Neuronal stem cell (in vitro differentiated cells): ENCODE data around the gene VIPAS39.

Experiments used
- DNase-seq: peaks from one replicate; pipeline ENCODE4 v3.0.0-alpha.2; 2013; ENCODE audit warnings: low spot score
- H2AFZ ChIP-seq: one replicate; pipeline ENCODE4 v1.6.1; 2013; ENCODE audit warnings: mild to moderate bottlenecking, low read length, inconsistent platforms
- H2AK5ac ChIP-seq: 2 replicates; pipeline ENCODE4 v1.6.1; 2013; ENCODE audit warnings: low read depth, mild to moderate bottlenecking, inconsistent platforms, low read length, moderate library complexity, mixed read lengths
- H2BK120ac ChIP-seq: 2 replicates; pipeline ENCODE4 v1.6.1; 2013; ENCODE audit warnings: low read depth, mild to moderate bottlenecking, inconsistent platforms, low read length, moderate library complexity, mixed read lengths
- H2BK12ac ChIP-seq: one replicate; pipeline ENCODE4 v1.6.1; 2013; ENCODE audit warnings: low read length, inconsistent platforms
- H2BK15ac ChIP-seq: 2 replicates; pipeline ENCODE4 v1.6.1; 2013; ENCODE audit warnings: mild to moderate bottlenecking, low read length, inconsistent platforms, mixed read lengths
- H2BK5ac ChIP-seq: one replicate; pipeline ENCODE4 v1.6.1; 2013; ENCODE audit warnings: inconsistent platforms, mild to moderate bottlenecking, low read length, moderate library complexity
- H3K14ac ChIP-seq: one replicate; pipeline ENCODE4 v1.6.1; 2013; ENCODE audit warnings: low read length, inconsistent platforms
- H3K18ac ChIP-seq: 2 replicates; pipeline ENCODE4 v1.6.1; 2013; ENCODE audit warnings: low read length, inconsistent platforms
- H3K23ac ChIP-seq: 2 replicates; pipeline ENCODE4 v1.6.1; 2013; ENCODE audit warnings: low read depth, mild to moderate bottlenecking, mixed read lengths, low read length, inconsistent platforms; ENCODE audit not compliant: poor library complexity
- H3K27ac ChIP-seq: replicated peaks from 3 replicates; pipeline ENCODE4 v1.5.1; 2013; ENCODE audit warnings: low read length, inconsistent platforms
- H3K27me3 ChIP-seq, 3 experiments: 2 replicates each; pipeline ENCODE4 v1.6.1; 2013; ENCODE audit warnings: low read length in 3 of 3, mild to moderate bottlenecking in 2 of 3, inconsistent platforms in 1 of 3, low read depth in 1 of 3, mixed read lengths in 1 of 3, moderate library complexity in 1 of 3; ENCODE audit not compliant: control insufficient read depth in 3 of 3, insufficient read depth in 3 of 3
- H3K36me3 ChIP-seq, 2 donors: replicated peaks in 1 of 2; 2 replicates each; pipeline ENCODE4 v1.6.1; 2013; ENCODE audit warnings: low read length in 2 of 2; ENCODE audit not compliant: control insufficient read depth in 2 of 2, insufficient read depth in 2 of 2
- H3K4ac ChIP-seq: 2 replicates; pipeline ENCODE4 v1.6.1; 2013; ENCODE audit warnings: inconsistent platforms, mild to moderate bottlenecking, low read length, moderate library complexity
- H3K4me1 ChIP-seq, 2 donors: 1 replicate in 1 of 2; 2 replicates in 1 of 2; pipeline ENCODE4 v1.6.1; 2013; ENCODE audit warnings: low read length in 2 of 2, low read depth in 1 of 2; ENCODE audit not compliant: control insufficient read depth in 2 of 2, insufficient read depth in 1 of 2
- H3K4me2 ChIP-seq: one replicate; pipeline ENCODE4 v1.6.1; 2013; ENCODE audit warnings: mild to moderate bottlenecking, low read length, inconsistent platforms; ENCODE audit not compliant: insufficient read depth, poor library complexity, severe bottlenecking
- H3K4me3 ChIP-seq, 2 donors: 2 replicates each; pipeline ENCODE4 v1.5.1; 2013; ENCODE audit warnings: low read length in 2 of 2, mild to moderate bottlenecking in 2 of 2, inconsistent platforms in 1 of 2, moderate library complexity in 1 of 2
- H3K79me1 ChIP-seq: one replicate; pipeline ENCODE4 v1.6.1; 2013; ENCODE audit warnings: low read depth, mild to moderate bottlenecking, inconsistent platforms, low read length, moderate library complexity
- H3K9ac ChIP-seq: one replicate; pipeline ENCODE4 v1.6.1; 2013; ENCODE audit warnings: mild to moderate bottlenecking, low read depth, low read length, inconsistent platforms; ENCODE audit not compliant: poor library complexity
- H3K9me3 ChIP-seq, 2 donors: replicated peaks in 1 of 2; 2 replicates each; pipeline versions ENCODE3 to v1.6.1; 2013; ENCODE audit warnings: low read length in 2 of 2, mild to moderate bottlenecking in 2 of 2, inconsistent platforms in 1 of 2, low read depth in 1 of 2, mixed read lengths in 1 of 2, moderate library complexity in 1 of 2; ENCODE audit not compliant: control insufficient read depth in 2 of 2, insufficient read depth in 1 of 2
- H4K8ac ChIP-seq: one replicate; pipeline ENCODE4 v1.6.1; 2013; ENCODE audit warnings: low read depth, mild to moderate bottlenecking, inconsistent platforms, low read length, moderate library complexity
- H4K91ac ChIP-seq: one replicate; pipeline ENCODE4 v1.6.1; 2013; ENCODE audit warnings: low read length, low read depth, mild to moderate bottlenecking, inconsistent platforms; ENCODE audit not compliant: poor library complexity
- WGBS, 2 donors: extraction: QIAGEN DNeasy Blood & Tissue Kit; methylation state at CpG; one replicate each; pipeline ENCODE4 v1.1.7; 2013; ENCODE audit warnings: missing lambda C conversion rate in 2 of 2, mixed read lengths in 1 of 2; ENCODE audit not compliant: insufficient read length in 2 of 2, insufficient replicate concordance in 1 of 2; ENCODE audit errors: extremely low coverage in 2 of 2; 5-methylcytosine and 5-hydroxymethylcytosine counted together

The VIPAS39 gene

GRCh38 chr14:77475432-77476115 lies 18.2 kb upstream of the VIPAS39 start:
- H3K4me2 ChIP-seq = no peak overlapping the region
- no peak overlapping the region for H4K91ac ChIP-seq
- peak overlapping the region; percentile 73 for H2BK12ac ChIP-seq
- H3K14ac ChIP-seq = peak overlapping the region; percentile 82
- no peak for DNase-seq
- peak overlapping the region; percentile 27 for H3K18ac ChIP-seq
- no peaks in the 10 kb centered on the region for H3K36me3 ChIP-seq
- no peak overlapping the region for H3K27ac ChIP-seq
- peaks cover 0 to 4% of the 10 kb centered on the region in 2 donors for H3K4me1 ChIP-seq
- no peak overlapping the region for H4K8ac ChIP-seq
- H3K27me3 ChIP-seq = peaks cover 0 to 37% (median 0%) of the 10 kb centered on the region in 3 experiments
- peak overlapping the region; percentile 37 for H2AK5ac ChIP-seq
- no peaks in the 10 kb centered on the region for H3K79me1 ChIP-seq
- H2BK15ac ChIP-seq = peak overlapping the region; percentile 58
- peak overlapping the region; percentile 66 for H3K4ac ChIP-seq
- H2AFZ ChIP-seq = no peak overlapping the region
- H3K23ac ChIP-seq = peak overlapping the region; percentile 93
- H2BK5ac ChIP-seq = peak overlapping the region; percentile 5
- H3K9ac ChIP-seq = peak overlapping the region; percentile 44
- H2BK120ac ChIP-seq = no peak overlapping the region
- no CpG with 5 or more reads among the region's 35 CpGs for WGBS, 2 donors
- H3K4me3 ChIP-seq = no peak overlapping the region
- H3K9me3 ChIP-seq = no peaks in the 10 kb centered on the region

GRCh38 chr14:77474479-77475177 lies 17.2 kb upstream of the VIPAS39 start:
- Histone ChIP-seq H3K4me1 (peaks cover 0 to 4% of the 10 kb centered on the region in 2 donors), H4K8ac (no peak overlapping the region), H3K23ac (no peak overlapping the region), H3K4ac (no peak overlapping the region), H3K79me1 (no peaks in the 10 kb centered on the region), H2BK5ac (no peak overlapping the region), H2BK120ac (no peak overlapping the region), H3K14ac (no peak overlapping the region), H3K9ac (no peak overlapping the region), H3K4me3 (no peak overlapping the region), H3K4me2 (no peak overlapping the region), H2AFZ (no peak overlapping the region), H3K27me3 (peaks cover 0 to 37% (median 0%) of the 10 kb centered on the region in 3 experiments), H4K91ac (no peak overlapping the region), H3K18ac (no peak overlapping the region), H2AK5ac (no peak overlapping the region), H2BK15ac (no peak overlapping the region), H3K36me3 (peaks cover 2% of the 10 kb centered on the region in 2 donors), H2BK12ac (no peak overlapping the region), H3K9me3 (no peaks in the 10 kb centered on the region), H3K27ac (no peak overlapping the region)
- WGBS, 2 donors = no CpG with 5 or more reads among the region's 9 CpGs
- no peak for DNase-seq

- Histone ChIP-seq H2BK120ac (no peak overlapping the region), H4K91ac (no peak overlapping the region), H4K8ac (no peak overlapping the region), H3K23ac (no peak overlapping the region), H2BK5ac (no peak overlapping the region), H3K14ac (no peak overlapping the region), H3K9me3 (no peaks in the 10 kb centered on the region), H3K27me3 (peaks cover 0 to 37% (median 0%) of the 10 kb centered on the region in 3 experiments), H3K4me2 (no peak overlapping the region), H3K18ac (no peak overlapping the region), H2AFZ (no peak overlapping the region), H2BK12ac (no peak overlapping the region), H3K4me3 (no peak overlapping the region), H3K27ac (no peak overlapping the region), H3K79me1 (no peaks in the 10 kb centered on the region), H2BK15ac (no peak overlapping the region), H3K4ac (no peak overlapping the region), H3K36me3 (peaks cover 4 to 9% of the 10 kb centered on the region in 2 donors), H3K4me1 (peaks cover 0 to 4% of the 10 kb centered on the region in 2 donors), H3K9ac (no peak overlapping the region), H2AK5ac (no peak overlapping the region)
- DNase-seq = no peak
- no CpG with 5 or more reads among the region's 5 CpGs for WGBS, 2 donors
Measured at GRCh38 chr14:77473921-77474320, 16.5 kb upstream of the VIPAS39 start.

GRCh38 chr14:77470224-77470870 lies 12.9 kb upstream of the VIPAS39 start:
- H3K4me2 ChIP-seq = no peak overlapping the region
- no peak overlapping the region for H3K14ac ChIP-seq
- no peak overlapping the region for H2BK12ac ChIP-seq
- WGBS, 2 donors = no CpG with 5 or more reads among the region's 5 CpGs
- peaks cover 0 to 13% (median 0%) of the 10 kb centered on the region in 3 experiments for H3K27me3 ChIP-seq
- H4K8ac ChIP-seq = no peak overlapping the region
- peaks cover 0 to 4% of the 10 kb centered on the region in 2 donors for H3K4me1 ChIP-seq
- no peak overlapping the region for H3K18ac ChIP-seq
- H3K79me1 ChIP-seq = no peaks in the 10 kb centered on the region
- H3K9ac ChIP-seq = no peak overlapping the region
- peaks cover 23 to 45% of the 10 kb centered on the region in 2 donors for H3K36me3 ChIP-seq
- H3K27ac ChIP-seq = no peak overlapping the region
- H3K9me3 ChIP-seq = no peaks in the 10 kb centered on the region
- H3K4ac ChIP-seq = no peak overlapping the region
- H2BK120ac ChIP-seq = no peak overlapping the region
- H2AK5ac ChIP-seq = no peak overlapping the region
- no peak overlapping the region for H3K4me3 ChIP-seq
- H4K91ac ChIP-seq = no peak overlapping the region
- H2BK5ac ChIP-seq = no peak overlapping the region
- DNase-seq = no peak
- no peak overlapping the region for H2BK15ac ChIP-seq
- no peak overlapping the region for H2AFZ ChIP-seq
- H3K23ac ChIP-seq = no peak overlapping the region
